Hepatocyte (in vitro differentiated cells): ENCODE data around the gene GALNTL6.

ENCODE experiments used
- EZH2 ChIP-seq: fragments of 200-600 bp; sonication (generic); IDR thresholded peaks from 2 replicates; pipeline ENCODE4 v1.6.1; 2016; ENCODE audit warnings: antibody characterized with exemption, mild to moderate bottlenecking, borderline replicate concordance
- TF ChIP-seq, protein P1 (sequence below): fragments of 200-600 bp; sonication (generic); IDR thresholded peaks from 2 replicates; pipeline ENCODE4 v1.5.1; 2016; ENCODE audit warnings: antibody characterized with exemption, mild to moderate bottlenecking; ENCODE audit not compliant: poor library complexity

DNA sequence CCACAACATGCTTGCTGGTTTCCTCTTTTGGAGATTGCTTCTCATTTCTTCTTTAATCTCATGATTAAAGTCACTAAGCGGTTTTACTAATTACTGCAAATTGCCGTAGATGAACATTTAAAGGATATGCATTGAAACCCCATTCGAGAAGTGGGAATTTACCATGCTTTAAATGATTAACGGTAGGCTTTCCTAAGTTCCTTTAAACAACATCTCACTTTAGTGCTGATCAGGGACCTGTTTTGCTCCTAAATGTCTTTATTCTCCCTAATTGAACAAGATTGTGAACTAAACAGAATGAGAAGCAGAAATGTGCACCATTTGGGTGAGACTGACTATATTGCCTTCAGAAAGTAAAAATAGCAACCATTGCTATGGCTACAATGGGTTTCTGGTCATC, 430.3 kb downstream of the GALNTL6 start:
- no peak for TF ChIP-seq EZH2
- TF ChIP-seq, protein P1, sequence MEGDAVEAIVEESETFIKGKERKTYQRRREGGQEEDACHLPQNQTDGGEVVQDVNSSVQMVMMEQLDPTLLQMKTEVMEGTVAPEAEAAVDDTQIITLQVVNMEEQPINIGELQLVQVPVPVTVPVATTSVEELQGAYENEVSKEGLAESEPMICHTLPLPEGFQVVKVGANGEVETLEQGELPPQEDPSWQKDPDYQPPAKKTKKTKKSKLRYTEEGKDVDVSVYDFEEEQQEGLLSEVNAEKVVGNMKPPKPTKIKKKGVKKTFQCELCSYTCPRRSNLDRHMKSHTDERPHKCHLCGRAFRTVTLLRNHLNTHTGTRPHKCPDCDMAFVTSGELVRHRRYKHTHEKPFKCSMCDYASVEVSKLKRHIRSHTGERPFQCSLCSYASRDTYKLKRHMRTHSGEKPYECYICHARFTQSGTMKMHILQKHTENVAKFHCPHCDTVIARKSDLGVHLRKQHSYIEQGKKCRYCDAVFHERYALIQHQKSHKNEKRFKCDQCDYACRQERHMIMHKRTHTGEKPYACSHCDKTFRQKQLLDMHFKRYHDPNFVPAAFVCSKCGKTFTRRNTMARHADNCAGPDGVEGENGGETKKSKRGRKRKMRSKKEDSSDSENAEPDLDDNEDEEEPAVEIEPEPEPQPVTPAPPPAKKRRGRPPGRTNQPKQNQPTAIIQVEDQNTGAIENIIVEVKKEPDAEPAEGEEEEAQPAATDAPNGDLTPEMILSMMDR: no peak
